IMR-90 (cell line): ENCODE results near the gene SLC39A3.

Source experiments
- CEBPB ChIP-seq: IDR thresholded peaks from 2 replicates; pipeline ENCODE4 v1.6.1; 2012; ENCODE audit warnings: low read depth, low read length, improper control_type of control experiment
- CHD1 ChIP-seq: IDR thresholded peaks from 2 replicates; pipeline ENCODE4 v1.6.1; 2012; ENCODE audit warnings: low read depth, low read length, improper control_type of control experiment
- FOS ChIP-seq: fragments of 150-350 bp; IDR thresholded peaks from 2 replicates; pipeline ENCODE4 v1.6.1; 2016; ENCODE audit warnings: low read depth, low read length
- MAFK ChIP-seq: IDR thresholded peaks from 2 replicates; pipeline ENCODE4 v1.6.1; 2012; ENCODE audit warnings: low read depth, low read length, improper control_type of control experiment
- MXI1 ChIP-seq: IDR thresholded peaks from 2 replicates; pipeline ENCODE4 v1.6.1; 2012; ENCODE audit warnings: low read depth, mild to moderate bottlenecking, low read length, moderate library complexity, borderline replicate concordance
- POLR2A ChIP-seq: IDR thresholded peaks from 2 replicates; pipeline ENCODE4 v1.6.1; 2012; ENCODE audit warnings: mild to moderate bottlenecking, low read depth, low read length
- RAD21 ChIP-seq: IDR thresholded peaks from 2 replicates; pipeline ENCODE4 v1.6.1; 2012; ENCODE audit warnings: low read length, improper control_type of control experiment
- RCOR1 ChIP-seq: IDR thresholded peaks from 2 replicates; pipeline ENCODE4 v1.6.1; 2012; ENCODE audit warnings: mild to moderate bottlenecking, low read length, improper control_type of control experiment; ENCODE audit not compliant: insufficient replicate concordance
- SMC3 ChIP-seq: fragments of 150-350 bp; IDR thresholded peaks from 2 replicates; pipeline ENCODE4 v1.6.1; 2016; ENCODE audit warnings: low read depth, mild to moderate bottlenecking, antibody characterized with exemption, low read length, moderate library complexity
- TF ChIP-seq, protein P1 (sequence below): conservative IDR thresholded peaks from 2 replicates; pipeline ENCODE4 v1.5.1; 2012; ENCODE audit warnings: mild to moderate bottlenecking, low read depth, low read length, improper control_type of control experiment

DNA sequence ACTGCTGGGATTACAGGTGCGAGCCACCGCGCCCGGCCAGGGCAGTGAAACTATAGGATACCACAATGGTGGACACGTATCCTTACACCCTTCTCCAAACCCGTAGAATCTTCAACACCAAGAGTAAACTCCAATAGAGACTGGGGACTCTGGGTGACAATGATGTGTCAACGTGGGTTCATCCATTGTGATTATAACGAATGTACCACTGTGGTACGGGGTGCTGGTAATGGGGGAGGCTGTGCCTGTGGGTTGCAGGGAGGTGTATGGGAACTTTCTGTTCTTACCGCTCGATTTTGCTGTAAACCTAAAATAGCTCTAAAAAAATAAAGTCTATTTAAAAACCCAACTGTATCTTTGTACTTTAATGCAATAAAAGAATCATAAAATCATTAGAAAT, 49.0 kb downstream of the SLC39A3 start:
- TF ChIP-seq, protein P1, sequence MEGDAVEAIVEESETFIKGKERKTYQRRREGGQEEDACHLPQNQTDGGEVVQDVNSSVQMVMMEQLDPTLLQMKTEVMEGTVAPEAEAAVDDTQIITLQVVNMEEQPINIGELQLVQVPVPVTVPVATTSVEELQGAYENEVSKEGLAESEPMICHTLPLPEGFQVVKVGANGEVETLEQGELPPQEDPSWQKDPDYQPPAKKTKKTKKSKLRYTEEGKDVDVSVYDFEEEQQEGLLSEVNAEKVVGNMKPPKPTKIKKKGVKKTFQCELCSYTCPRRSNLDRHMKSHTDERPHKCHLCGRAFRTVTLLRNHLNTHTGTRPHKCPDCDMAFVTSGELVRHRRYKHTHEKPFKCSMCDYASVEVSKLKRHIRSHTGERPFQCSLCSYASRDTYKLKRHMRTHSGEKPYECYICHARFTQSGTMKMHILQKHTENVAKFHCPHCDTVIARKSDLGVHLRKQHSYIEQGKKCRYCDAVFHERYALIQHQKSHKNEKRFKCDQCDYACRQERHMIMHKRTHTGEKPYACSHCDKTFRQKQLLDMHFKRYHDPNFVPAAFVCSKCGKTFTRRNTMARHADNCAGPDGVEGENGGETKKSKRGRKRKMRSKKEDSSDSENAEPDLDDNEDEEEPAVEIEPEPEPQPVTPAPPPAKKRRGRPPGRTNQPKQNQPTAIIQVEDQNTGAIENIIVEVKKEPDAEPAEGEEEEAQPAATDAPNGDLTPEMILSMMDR = no peak
- TF ChIP-seq SMC3 = no peak
- TF ChIP-seq MXI1 = no peak
- no peak for TF ChIP-seq RCOR1
- TF ChIP-seq POLR2A = no peak
- no peak for TF ChIP-seq FOS
- no peak for TF ChIP-seq CHD1
- no peak for TF ChIP-seq MAFK
- TF ChIP-seq RAD21 = no peak
- no peak for TF ChIP-seq CEBPB
